Common myeloid progenitor, CD34-positive (primary cell): ENCODE measurements around the gene TBL3.

Source experiments
- CTCF ChIA-PET: fragments of 350-600 bp; sonication (Branson Sonifier 250); formaldehyde crosslinking; loops from one replicate; lab custom pipeline; 2021; ENCODE audit warnings: antibody characterized with exemption; lab: Charles Lee
- POLR2A ChIA-PET: fragments of 350-600 bp; sonication (Branson Sonifier 250); formaldehyde crosslinking; loops from one replicate; lab custom pipeline; 2021; ENCODE audit warnings: antibody characterized with exemption; lab: Charles Lee
- DNase-seq, 3 donors: peaks; one replicate each; pipeline versions ENCODE4 v3.0.0 to v3.0.0-alpha.2; 2013
- H3K27ac ChIP-seq, 2 experiments: 1 replicate in 1 of 2; 2 replicates in 1 of 2; pipeline ENCODE4 v1.7.0; 2013; ENCODE audit warnings: inconsistent platforms in 2 of 2, low read length in 2 of 2, mild to moderate bottlenecking in 2 of 2, low read depth in 1 of 2, moderate library complexity in 1 of 2; ENCODE audit not compliant: severe bottlenecking in 2 of 2, insufficient read depth in 1 of 2, poor library complexity in 1 of 2
- H3K27me3 ChIP-seq, 5 experiments: replicated peaks in 2 of 5; 1 replicate in 3 of 5; 2 replicates in 2 of 5; pipeline versions ENCODE4 v1.6.1 to v1.7.0; 2013; ENCODE audit warnings: low read length in 4 of 5, mild to moderate bottlenecking in 2 of 5, moderate library complexity in 2 of 5, inconsistent platforms in 1 of 5; ENCODE audit not compliant: insufficient read depth in 5 of 5, control insufficient read depth in 4 of 5
- H3K36me3 ChIP-seq, 4 experiments: 1 replicate in 2 of 4; 2 replicates in 2 of 4; pipeline versions ENCODE4 v1.6.1 to v1.7.0; 2013; ENCODE audit warnings: low read length in 3 of 4, control low read depth in 1 of 4, mild to moderate bottlenecking in 1 of 4; ENCODE audit not compliant: control insufficient read depth in 4 of 4, insufficient read depth in 4 of 4
- H3K4me1 ChIP-seq, 4 experiments: 1 replicate in 3 of 4; 2 replicates in 1 of 4; pipeline versions ENCODE4 v1.6.1 to v1.7.1; 2013; ENCODE audit warnings: low read length in 3 of 4, mild to moderate bottlenecking in 3 of 4, control low read depth in 1 of 4, inconsistent platforms in 1 of 4, moderate library complexity in 1 of 4; ENCODE audit not compliant: control insufficient read depth in 4 of 4, insufficient read depth in 4 of 4; ENCODE audit errors: control extremely low read depth in 1 of 4
- H3K4me3 ChIP-seq, 7 experiments: 1 replicate in 4 of 7; 2 replicates in 3 of 7; pipeline versions ENCODE4 v1.5.1 to v1.7.0; 2013; ENCODE audit warnings: mild to moderate bottlenecking in 7 of 7, low read length in 6 of 7, moderate library complexity in 6 of 7, inconsistent platforms in 2 of 7, low read depth in 2 of 7, control low read depth in 1 of 7; ENCODE audit not compliant: insufficient read depth in 4 of 7, control insufficient read depth in 1 of 7; ENCODE audit errors: extremely low read depth in 1 of 7
- H3K9me3 ChIP-seq, 5 experiments: 1 replicate in 4 of 5; 2 replicates in 1 of 5; pipeline versions ENCODE4 v1.6.1 to v1.7.1; 2013; ENCODE audit warnings: low read length in 4 of 5, mild to moderate bottlenecking in 2 of 5, inconsistent platforms in 1 of 5, low read depth in 1 of 5, moderate library complexity in 1 of 5; ENCODE audit not compliant: control insufficient read depth in 4 of 5, insufficient read depth in 2 of 5; ENCODE audit errors: control extremely low read depth in 1 of 5
- WGBS: methylation state at CpG from one replicate; pipeline ENCODE4 v1.1.5; 2013; ENCODE audit not compliant: insufficient coverage; 5-methylcytosine and 5-hydroxymethylcytosine counted together

Gene TBL3

GRCh38 chr16:1964506-1965395 lies 7.1 kb upstream of the TBL3 start, which contains the start of gene RPS2:
RPS2 (minus strand) TSS chr16:1964826; CDS start chr16:1964625, 201 bp downstream.
- peak; percentile 98 to 99 (median 99) for DNase-seq
- WGBS = 0% methylated on average over 86 of the region's 97 CpGs
- POLR2A ChIA-PET = interaction anchor here (0.5 to 2.3 kb wide), 22 partner anchors 8 to 811 kb away, joined by 3 to 11 read pairs (median 4); partner anchors contain the start of genes FAHD1, GFER, HAGH and JPT2

DNA sequence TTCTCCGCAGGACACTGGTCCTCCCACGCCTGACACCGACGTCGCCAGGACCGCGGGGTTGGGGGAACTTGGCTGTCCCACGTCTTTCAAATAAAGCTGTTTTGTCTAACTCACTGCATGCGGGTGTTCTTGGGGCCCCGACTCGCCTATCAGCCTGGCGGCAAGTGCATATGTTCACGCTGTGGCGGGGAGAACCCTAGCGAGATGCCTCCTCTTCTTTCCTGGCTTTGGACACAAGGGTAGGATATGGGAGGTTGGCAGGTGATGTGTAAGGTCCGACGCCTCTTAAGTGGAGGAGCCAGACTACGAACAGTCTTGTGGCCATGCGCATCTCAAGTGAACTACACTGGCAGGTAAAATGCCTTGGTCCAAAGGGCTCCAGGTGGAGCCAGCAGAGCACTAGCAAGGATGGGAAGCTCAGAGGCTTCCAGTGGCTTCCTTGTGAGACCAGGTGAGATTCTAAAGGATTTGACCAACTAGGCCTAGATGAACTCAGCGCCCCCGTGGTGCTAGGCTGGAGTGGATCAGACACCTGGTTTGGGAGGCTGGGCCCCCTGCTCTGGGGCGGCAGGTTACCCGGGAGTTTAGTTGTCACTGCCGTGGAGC lies 6.4 kb upstream of the TBL3 start:
- no peak for DNase-seq
- peaks cover 0 to 33% (median 23%) of the 10 kb centered on the region in 4 experiments for H3K36me3 ChIP-seq
- no peaks in the 10 kb centered on the region for H3K27me3 ChIP-seq
- peaks cover 0 to 41% (median 34%) of the 10 kb centered on the region in 4 experiments for H3K4me1 ChIP-seq
- ChIA-PET POLR2A (interaction anchor here (0.6 to 2.3 kb wide), 12 partner anchors 9 to 239 kb away, joined by 3 to 11 read pairs (median 4); partner anchors contain the start of genes GFER, MSRB1 and ZNF598), CTCF (interaction anchor here (1.0 to 1.1 kb wide), 3 partner anchors 9 to 78 kb away, joined by 3 read pairs; no protein-coding TSS in a partner anchor)
- H3K27ac ChIP-seq = peak overlapping the region; percentile 95 to 98
- no peaks in the 10 kb centered on the region for H3K9me3 ChIP-seq
- peak overlapping the region; percentile 62 to 96 (median 89) for H3K4me3 ChIP-seq
- WGBS = 27% methylated on average over 22 of the region's 24 CpGs

More at GRCh38 chr16:1964506-1965395, 7.1 kb upstream of the TBL3 start, which contains the start of gene RPS2:
- CTCF ChIA-PET = interaction anchor here (0.8 to 0.9 kb wide), 2 partner anchors 10 to 24 kb away, joined by 3 read pairs; partner anchors contain the start of gene RPL3L
- H3K4me3 ChIP-seq = peak within 1 kb of the TSS; percentile 62 to 96 (median 89)
- H3K4me1 ChIP-seq = peaks cover 0 to 47% (median 41%) of the 10 kb centered on the region in 4 experiments
- no peaks in the 10 kb centered on the region for H3K9me3 ChIP-seq
- H3K36me3 ChIP-seq = peaks cover 0 to 33% (median 23%) of the 10 kb centered on the region in 4 experiments
- no peaks in the 10 kb centered on the region for H3K27me3 ChIP-seq
- peak within 1 kb of the TSS; percentile 95 to 98 for H3K27ac ChIP-seq

DNA sequence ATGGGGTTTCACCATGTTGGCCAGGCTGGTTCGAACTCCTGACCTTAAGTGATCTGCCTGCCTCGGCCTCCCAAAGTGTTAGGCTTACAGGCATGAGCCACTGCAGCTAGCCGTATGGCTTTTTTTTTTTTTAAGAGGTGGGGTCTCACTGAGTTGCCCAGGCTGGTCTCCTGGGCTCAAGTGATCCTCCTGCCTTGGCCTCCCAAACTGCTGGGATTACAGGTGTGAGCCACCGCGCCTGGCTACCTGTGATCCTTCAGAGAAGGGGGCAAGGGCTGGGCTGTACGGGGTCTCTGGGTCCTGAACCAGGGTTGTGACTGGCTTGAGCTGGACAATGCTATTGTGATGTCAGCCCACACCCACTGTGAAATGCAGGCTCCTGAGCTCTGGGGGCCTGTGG lies 5.4 kb upstream of the TBL3 start, which contains the start of gene RNF151:
Gene RNF151 (plus strand): TSS at position 397 of the 400 bp plus-strand sequence. CDS start 26 bp downstream, outside the sequence.
- no peak for DNase-seq
- Histone ChIP-seq H3K4me3 (peak within 1 kb of the TSS in 6 of 7 experiments; percentile 62 to 96 (median 88)), H3K9me3 (no peaks in the 10 kb centered on the region), H3K27ac (peak within 1 kb of the TSS; percentile 95 to 98), H3K4me1 (peaks cover 0 to 42% (median 34%) of the 10 kb centered on the region in 4 experiments), H3K36me3 (peaks cover 0 to 27% (median 18%) of the 10 kb centered on the region in 4 experiments), H3K27me3 (no peaks in the 10 kb centered on the region)
- ChIA-PET CTCF (interaction anchor here (1.0 to 1.1 kb wide), 3 partner anchors 10 to 77 kb away, joined by 3 read pairs; no protein-coding TSS in a partner anchor), POLR2A (interaction anchor here (0.5 kb wide), 1 partner anchor 20 kb away, joined by 3 read pairs; no protein-coding TSS in a partner anchor)
- 100% methylated on average over 5 of the region's 6 CpGs for WGBS

GRCh38 chr16:1968146-1968953 lies 3.5 kb upstream of the TBL3 start:
- no peaks in the 10 kb centered on the region for H3K27me3 ChIP-seq
- no peak overlapping the region for H3K4me3 ChIP-seq
- 92% methylated on average over 39 of the region's 41 CpGs for WGBS
- H3K27ac ChIP-seq = no peak overlapping the region
- H3K4me1 ChIP-seq = peaks cover 0 to 39% (median 37%) of the 10 kb centered on the region in 4 experiments
- POLR2A ChIA-PET = no interaction called here
- no peaks in the 10 kb centered on the region for H3K9me3 ChIP-seq
- no peak for DNase-seq
- CTCF ChIA-PET = interaction anchor here (0.5 to 1.2 kb wide), 2 partner anchors 20 to 38 kb away, joined by 3 read pairs; no protein-coding TSS in a partner anchor
- H3K36me3 ChIP-seq = peaks cover 0 to 8% (median 3%) of the 10 kb centered on the region in 4 experiments

GRCh38 chr16:1972490-1972877 lies 631 bp downstream of the TBL3 start:
- ChIA-PET POLR2A (interaction anchor here (1.2 kb wide), 1 partner anchor 12 kb away, joined by 5 read pairs; no protein-coding TSS in a partner anchor), CTCF (no interaction called here)
- no peaks in the 10 kb centered on the region for H3K9me3 ChIP-seq
- peaks cover 0 to 24% (median 19%) of the 10 kb centered on the region in 4 experiments for H3K4me1 ChIP-seq
- H3K36me3 ChIP-seq = peaks cover 2 to 34% (median 27%) of the 10 kb centered on the region in 4 experiments
- DNase-seq = no peak
- H3K27ac ChIP-seq = peak overlapping the region in 1 of 2 experiments; percentile 91
- H3K4me3 ChIP-seq = peak overlapping the region; percentile 75 to 94 (median 85)
- 4% methylated on average over 21 of the region's 22 CpGs for WGBS
- peaks cover 0 to 2% (median 0%) of the 10 kb centered on the region in 5 experiments for H3K27me3 ChIP-seq
